Activated gamma-delta T cell treated with anti-CD3 and anti-CD28 coated beads, Interleukin-2, amount 50 U/mL, for 16 hours (primary cell): ENCODE measurements around the gene INPP5A.
"Not testable (repeated sequence)": the region's sequence is repeated elsewhere in the genome, so short reads cannot be mapped to it uniquely, and the experiment has no call there.

ENCODE experiments used
- DNase-seq: peaks from one replicate; pipeline ENCODE4 v3.0.0-alpha.2; 2020; ENCODE audit warnings: low read depth

INPP5A gene

GRCh38 chr10:132537684-132538001, at the start of gene INPP5A:
TSS of gene INPP5A (plus strand) at chr10:132537787. CDS start at chr10:132538097, 310 bp downstream.
- no peak for DNase-seq

- DNase-seq: no peak
These were observed 49.3 kb upstream of the INPP5A start for GRCh38 chr10:132488231-132488821.

GRCh38 chr10:132489053-132489703, 48.4 kb upstream of the INPP5A start:
- DNase-seq: no peak

- DNase-seq: no peak
These were observed 47.7 kb upstream of the INPP5A start for GRCh38 chr10:132489704-132490534.

GRCh38 chr10:132491534-132491933, 46.1 kb upstream of the INPP5A start:
- DNase-seq: not testable (repeated sequence)

- no peak for DNase-seq
These were observed 45.1 kb upstream of the INPP5A start for GRCh38 chr10:132492323-132493025.

- DNase-seq: no peak
These were observed 44.3 kb upstream of the INPP5A start for GRCh38 chr10:132493246-132493755.

GRCh38 chr10:132493756-132494290, 43.8 kb upstream of the INPP5A start:
- DNase-seq: no peak

GRCh38 chr10:132494866-132495630, 42.5 kb upstream of the INPP5A start:
- no peak for DNase-seq

- DNase-seq: no peak
These were observed 41.1 kb upstream of the INPP5A start for GRCh38 chr10:132496360-132497062.

- DNase-seq: no peak
These were observed 40.4 kb upstream of the INPP5A start for GRCh38 chr10:132497063-132497680.

- no peak for DNase-seq
These were observed 39.6 kb upstream of the INPP5A start for GRCh38 chr10:132497861-132498561.

- no peak for DNase-seq
These were observed 38.8 kb upstream of the INPP5A start for GRCh38 chr10:132498562-132499366.

- DNase-seq: no peak
These were observed 38.3 kb upstream of the INPP5A start for GRCh38 chr10:132499367-132499685.

GRCh38 chr10:132500781-132501415, 36.7 kb upstream of the INPP5A start:
- DNase-seq: no peak

- no peak for DNase-seq
These were observed 34.9 kb upstream of the INPP5A start for GRCh38 chr10:132502544-132503300.

- no peak for DNase-seq
These were observed 33.8 kb upstream of the INPP5A start for GRCh38 chr10:132503581-132504421.
